ENCODE data around the gene PHLDA2.

GRCh38 chr11:2904153-2905052, 24.8 kb downstream of the PHLDA2 start:
- no peak for TF ChIP-seq SIN3A (IDR thresholded peaks at IDR 0.05; ENCODE audit: borderline replicate concordance, insufficient read depth, low read length)
- TF ChIP-seq, protein P1, sequence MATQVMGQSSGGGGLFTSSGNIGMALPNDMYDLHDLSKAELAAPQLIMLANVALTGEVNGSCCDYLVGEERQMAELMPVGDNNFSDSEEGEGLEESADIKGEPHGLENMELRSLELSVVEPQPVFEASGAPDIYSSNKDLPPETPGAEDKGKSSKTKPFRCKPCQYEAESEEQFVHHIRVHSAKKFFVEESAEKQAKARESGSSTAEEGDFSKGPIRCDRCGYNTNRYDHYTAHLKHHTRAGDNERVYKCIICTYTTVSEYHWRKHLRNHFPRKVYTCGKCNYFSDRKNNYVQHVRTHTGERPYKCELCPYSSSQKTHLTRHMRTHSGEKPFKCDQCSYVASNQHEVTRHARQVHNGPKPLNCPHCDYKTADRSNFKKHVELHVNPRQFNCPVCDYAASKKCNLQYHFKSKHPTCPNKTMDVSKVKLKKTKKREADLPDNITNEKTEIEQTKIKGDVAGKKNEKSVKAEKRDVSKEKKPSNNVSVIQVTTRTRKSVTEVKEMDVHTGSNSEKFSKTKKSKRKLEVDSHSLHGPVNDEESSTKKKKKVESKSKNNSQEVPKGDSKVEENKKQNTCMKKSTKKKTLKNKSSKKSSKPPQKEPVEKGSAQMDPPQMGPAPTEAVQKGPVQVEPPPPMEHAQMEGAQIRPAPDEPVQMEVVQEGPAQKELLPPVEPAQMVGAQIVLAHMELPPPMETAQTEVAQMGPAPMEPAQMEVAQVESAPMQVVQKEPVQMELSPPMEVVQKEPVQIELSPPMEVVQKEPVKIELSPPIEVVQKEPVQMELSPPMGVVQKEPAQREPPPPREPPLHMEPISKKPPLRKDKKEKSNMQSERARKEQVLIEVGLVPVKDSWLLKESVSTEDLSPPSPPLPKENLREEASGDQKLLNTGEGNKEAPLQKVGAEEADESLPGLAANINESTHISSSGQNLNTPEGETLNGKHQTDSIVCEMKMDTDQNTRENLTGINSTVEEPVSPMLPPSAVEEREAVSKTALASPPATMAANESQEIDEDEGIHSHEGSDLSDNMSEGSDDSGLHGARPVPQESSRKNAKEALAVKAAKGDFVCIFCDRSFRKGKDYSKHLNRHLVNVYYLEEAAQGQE (IDR thresholded peaks at IDR 0.05; ENCODE audit: insufficient read depth in 1 of 2, low read depth in 2 of 2, low read length in 2 of 2) = no peak
- no peak for TF ChIP-seq POLR2AphosphoS5 (IDR thresholded peaks at IDR 0.05; ENCODE audit: low read depth, low read length)

Data from PFSK-1 (cell line).